Measurements from ENCODE around the gene STON2.
A peak's percentile ranks its signal among the peaks of the same experiment; 100 is the strongest.

Gene STON2

DNA sequence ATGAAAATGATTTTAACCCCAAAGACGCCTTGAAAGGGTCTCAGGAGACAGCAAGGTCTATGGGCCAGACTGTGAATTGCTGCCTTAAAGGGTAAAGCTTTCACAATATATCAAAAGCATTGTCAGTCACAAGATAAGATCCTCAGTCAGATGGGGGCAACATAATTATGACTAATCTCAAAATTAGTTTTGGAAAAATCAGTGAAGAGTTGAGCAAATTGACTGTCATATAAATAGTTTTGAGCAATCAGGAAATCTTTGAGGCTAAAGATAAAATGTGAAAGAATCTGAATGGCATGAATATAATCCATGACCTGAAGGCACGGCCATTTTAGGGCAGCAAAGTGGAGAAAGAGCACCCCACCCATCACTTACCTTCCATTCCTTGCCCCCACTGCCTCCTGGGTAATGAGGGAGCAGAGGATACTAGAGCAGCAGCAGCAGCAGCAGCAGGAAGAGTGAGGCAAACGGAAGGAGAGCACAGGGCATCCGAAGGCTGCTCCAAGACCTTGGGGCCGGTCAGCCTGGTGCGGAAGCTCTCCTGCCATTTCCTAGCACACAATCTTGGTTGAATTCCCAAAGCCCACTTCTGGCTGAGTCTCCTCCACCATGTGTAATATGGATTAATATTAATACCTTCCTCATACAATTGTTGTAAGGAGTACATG lies 7.0 kb downstream of the STON2 start:
- TF ChIP-seq, protein P1, sequence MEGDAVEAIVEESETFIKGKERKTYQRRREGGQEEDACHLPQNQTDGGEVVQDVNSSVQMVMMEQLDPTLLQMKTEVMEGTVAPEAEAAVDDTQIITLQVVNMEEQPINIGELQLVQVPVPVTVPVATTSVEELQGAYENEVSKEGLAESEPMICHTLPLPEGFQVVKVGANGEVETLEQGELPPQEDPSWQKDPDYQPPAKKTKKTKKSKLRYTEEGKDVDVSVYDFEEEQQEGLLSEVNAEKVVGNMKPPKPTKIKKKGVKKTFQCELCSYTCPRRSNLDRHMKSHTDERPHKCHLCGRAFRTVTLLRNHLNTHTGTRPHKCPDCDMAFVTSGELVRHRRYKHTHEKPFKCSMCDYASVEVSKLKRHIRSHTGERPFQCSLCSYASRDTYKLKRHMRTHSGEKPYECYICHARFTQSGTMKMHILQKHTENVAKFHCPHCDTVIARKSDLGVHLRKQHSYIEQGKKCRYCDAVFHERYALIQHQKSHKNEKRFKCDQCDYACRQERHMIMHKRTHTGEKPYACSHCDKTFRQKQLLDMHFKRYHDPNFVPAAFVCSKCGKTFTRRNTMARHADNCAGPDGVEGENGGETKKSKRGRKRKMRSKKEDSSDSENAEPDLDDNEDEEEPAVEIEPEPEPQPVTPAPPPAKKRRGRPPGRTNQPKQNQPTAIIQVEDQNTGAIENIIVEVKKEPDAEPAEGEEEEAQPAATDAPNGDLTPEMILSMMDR (conservative IDR thresholded peaks at IDR 0.05; ENCODE audit: low read length) = no peak
- DNase-seq (ENCODE audit: low read depth) = no peak
- H3K4me3 ChIP-seq (ENCODE audit: low read length) = no peak overlapping the region

DNA sequence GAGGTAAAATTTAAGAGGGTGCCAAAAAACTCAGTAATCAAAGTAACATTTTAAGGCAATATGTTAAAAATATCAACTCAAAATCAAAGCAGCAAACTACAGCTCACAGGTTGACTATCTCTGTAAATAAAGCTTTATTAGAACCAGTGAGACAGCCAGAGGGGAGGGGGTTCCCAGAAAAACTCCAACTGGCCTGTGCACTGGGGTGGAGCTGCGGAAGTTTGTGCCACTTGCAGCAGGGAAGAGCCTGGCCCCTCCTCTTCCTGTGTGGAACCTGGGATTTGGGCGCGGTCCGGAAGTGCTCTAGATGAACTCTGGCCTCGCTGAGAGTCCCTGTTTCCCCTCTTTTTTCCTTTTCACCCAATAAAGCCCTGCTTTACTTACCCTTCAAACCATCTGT lies 8.1 kb downstream of the STON2 start:
- DNase-seq (ENCODE audit: low read depth) = no peak
- no peak overlapping the region for H3K4me3 ChIP-seq (ENCODE audit: low read length)
- TF ChIP-seq, protein P1 (conservative IDR thresholded peaks at IDR 0.05; ENCODE audit: low read length) = no peak

DNA sequence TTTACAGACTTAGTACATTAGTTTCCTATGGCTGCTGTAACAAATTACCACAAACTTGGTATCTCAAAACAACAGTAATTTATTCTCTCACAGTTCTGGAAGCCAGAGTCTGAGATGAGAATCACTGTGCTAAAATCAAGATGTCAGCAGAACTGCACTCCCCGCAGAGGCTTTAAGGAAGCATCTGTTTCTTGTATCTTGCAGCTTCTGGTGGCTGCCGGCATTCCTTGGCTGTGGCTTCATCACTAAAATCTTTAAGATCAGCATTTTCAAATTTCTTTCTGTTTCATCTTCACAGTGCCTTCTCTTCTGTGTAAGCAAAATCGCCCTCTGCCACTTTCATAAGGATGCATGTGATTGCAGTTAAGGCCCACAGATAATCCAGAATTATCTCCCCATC lies 9.4 kb downstream of the STON2 start:
- TF ChIP-seq, protein P1 (conservative IDR thresholded peaks at IDR 0.05; ENCODE audit: low read length) = no peak
- no peak overlapping the region for H3K4me3 ChIP-seq (ENCODE audit: low read length)
- peak; percentile 3 for DNase-seq (ENCODE audit: low read depth)

DNA sequence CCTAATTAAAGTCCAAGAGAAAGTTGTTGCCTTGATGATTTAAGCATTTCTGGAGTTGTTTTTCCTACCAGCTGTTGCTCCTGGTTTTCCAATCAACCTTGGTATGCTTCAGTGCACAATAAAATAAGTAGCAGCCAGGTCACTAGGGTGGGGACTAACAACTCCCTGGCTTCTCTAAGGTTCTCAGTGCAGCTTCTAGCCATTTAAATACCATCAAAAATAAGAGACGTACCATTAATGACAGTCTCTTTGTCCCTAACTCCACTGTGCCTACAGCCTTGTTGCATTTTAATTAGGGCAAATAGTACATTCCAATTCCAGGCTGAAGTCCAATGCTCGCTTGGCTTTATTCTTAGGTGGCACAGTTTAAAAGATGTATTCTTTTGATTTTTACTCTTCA lies 11.8 kb downstream of the STON2 start:
- no peak overlapping the region for H3K4me3 ChIP-seq (ENCODE audit: low read length)
- DNase-seq (ENCODE audit: low read depth) = no peak
- TF ChIP-seq, protein P1 (conservative IDR thresholded peaks at IDR 0.05; ENCODE audit: low read length) = no peak

DNA sequence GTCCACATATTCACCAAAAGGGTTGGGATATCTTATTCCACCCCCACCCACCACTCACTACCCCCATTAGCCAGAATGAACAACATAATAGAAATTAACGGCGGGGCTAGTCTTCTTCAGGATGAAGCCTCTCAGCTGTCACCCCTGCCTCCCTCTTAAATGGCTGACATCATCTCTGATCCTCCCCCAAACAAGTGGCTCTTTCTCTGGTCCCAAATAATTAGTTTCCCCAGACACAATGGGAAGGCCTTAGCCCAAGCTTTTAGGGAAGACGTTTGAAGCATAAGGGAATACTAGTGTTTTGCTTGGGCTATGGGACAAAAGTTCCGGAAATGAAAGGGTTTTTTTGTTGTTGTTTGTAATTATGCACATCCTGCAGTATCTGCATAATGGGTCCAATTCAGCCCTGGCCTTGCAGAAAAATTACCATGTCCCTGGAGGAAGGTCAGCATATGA lies 13.8 kb downstream of the STON2 start:
- H3K4me3 ChIP-seq (ENCODE audit: low read length) = no peak overlapping the region
- TF ChIP-seq, protein P1 (conservative IDR thresholded peaks at IDR 0.05; ENCODE audit: low read length) = no peak
- DNase-seq (ENCODE audit: low read depth) = no peak

DNA sequence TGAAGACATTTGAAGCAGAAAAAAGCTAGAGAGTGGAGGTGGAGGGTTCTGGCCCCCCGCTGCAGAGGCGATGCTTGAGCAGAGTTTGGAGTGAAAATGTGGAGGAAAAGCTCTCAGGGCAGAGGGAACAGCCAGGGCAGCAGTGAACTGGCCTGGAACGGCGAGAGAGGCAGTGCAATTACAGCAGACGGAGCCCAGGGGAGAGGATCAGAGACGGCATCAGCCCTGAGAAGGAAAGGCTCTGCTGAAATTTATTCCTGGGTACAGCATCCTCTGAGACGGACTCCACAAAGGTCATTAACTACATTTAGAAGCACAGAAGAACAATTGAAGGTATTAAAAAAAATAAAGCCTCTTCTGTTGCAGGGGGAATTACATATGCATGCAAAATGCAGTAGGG lies 14.2 kb downstream of the STON2 start:
- DNase-seq (ENCODE audit: low read depth) = no peak
- H3K4me3 ChIP-seq (ENCODE audit: low read length) = no peak overlapping the region
- TF ChIP-seq, protein P1 (conservative IDR thresholded peaks at IDR 0.05; ENCODE audit: low read length) = no peak

DNA sequence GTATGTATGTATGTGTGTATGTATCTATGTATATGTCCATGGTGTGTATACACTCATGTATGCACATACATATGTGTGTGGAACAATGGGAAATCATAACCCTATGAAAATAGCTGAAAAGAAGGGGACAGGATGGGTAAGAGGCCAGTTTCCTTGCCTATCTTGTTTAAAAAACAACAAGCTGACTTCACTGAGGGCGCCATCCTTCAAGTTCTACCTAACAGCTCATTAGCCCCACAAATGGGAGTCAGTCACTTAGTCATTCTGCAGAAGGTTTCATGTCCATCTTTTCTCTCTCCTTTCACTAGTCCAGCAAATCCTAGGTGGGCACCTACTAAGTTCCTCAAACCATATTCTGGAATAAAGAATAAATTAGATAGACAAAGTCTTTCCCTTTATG lies 14.7 kb downstream of the STON2 start:
- H3K4me3 ChIP-seq (ENCODE audit: low read length) = no peak overlapping the region
- TF ChIP-seq, protein P1 (conservative IDR thresholded peaks at IDR 0.05; ENCODE audit: low read length) = no peak
- DNase-seq (ENCODE audit: low read depth) = no peak
